Skeletal muscle tissue (tissue), 4 donors: ENCODE measurements around the gene HMCN2. TPM values are rescaled to one million over a fixed set of nuclear protein-coding genes. Genes with fewer than 3 reads are reported as not detected.
A peak's percentile ranks its signal among the peaks of the same experiment; 100 is the strongest.

Experiments used
- H3K27ac ChIP-seq: one replicate; pipeline ENCODE4 v1.7.0; 2013; ENCODE audit warnings: mild to moderate bottlenecking, low read depth, low read length, inconsistent platforms
- H3K27me3 ChIP-seq, 3 donors: one replicate each; pipeline ENCODE4 v1.7.0; 2013; ENCODE audit warnings: low read length in 3 of 3; ENCODE audit not compliant: control insufficient read depth in 3 of 3, insufficient read depth in 3 of 3
- H3K36me3 ChIP-seq, 3 donors: one replicate each; pipeline ENCODE4 v1.7.0; 2013; ENCODE audit warnings: low read length in 3 of 3; ENCODE audit not compliant: control insufficient read depth in 3 of 3, insufficient read depth in 3 of 3
- H3K4me1 ChIP-seq, 3 donors: one replicate each; pipeline ENCODE4 v1.7.0; 2013; ENCODE audit warnings: low read length in 3 of 3, mild to moderate bottlenecking in 3 of 3; ENCODE audit not compliant: control insufficient read depth in 3 of 3, insufficient read depth in 3 of 3
- H3K4me3 ChIP-seq, 3 donors: one replicate each; pipeline ENCODE4 v1.7.0; 2013; ENCODE audit warnings: low read length in 3 of 3
- H3K9ac ChIP-seq, 3 donors: one replicate each; pipeline ENCODE4 v1.7.0; 2013; ENCODE audit warnings: low read length in 3 of 3, mild to moderate bottlenecking in 3 of 3, moderate library complexity in 2 of 3, low read depth in 1 of 3
- H3K9me3 ChIP-seq, 3 donors: one replicate each; pipeline ENCODE4 v1.7.0; 2013; ENCODE audit warnings: low read length in 3 of 3; ENCODE audit not compliant: control insufficient read depth in 3 of 3
- total RNA-seq: library from RNA; depleted of rRNA; stranded (reverse); fragments of >200 nt; gene quantifications from one replicate; pipeline ENCODE4 v1.2.3, GENCODE V29; 2014
- donor health status: Osteomylitis.

HMCN2 gene
- total RNA-seq, 1 donor from 2014 or later, result 12.5 TPM

GRCh38 chr9:130289711-130290241 lies 24.2 kb downstream of the HMCN2 start:
- H3K27ac ChIP-seq, result peak overlapping the region; percentile 44
- H3K4me3 ChIP-seq, result no peak overlapping the region
- peaks cover 16 to 28% (median 25%) of the 10 kb centered on the region in 3 donors for H3K4me1 ChIP-seq
- H3K9ac ChIP-seq, result no peak overlapping the region
- peaks cover 34 to 59% (median 44%) of the 10 kb centered on the region in 3 donors for H3K27me3 ChIP-seq
- H3K36me3 ChIP-seq, result peaks cover 0 to 3% (median 0%) of the 10 kb centered on the region in 3 donors
- no peaks in the 10 kb centered on the region for H3K9me3 ChIP-seq

- H3K27ac ChIP-seq, result peak overlapping the region; percentile 44
- peaks cover 30 to 59% (median 37%) of the 10 kb centered on the region in 3 donors for H3K27me3 ChIP-seq
- no peaks in the 10 kb centered on the region for H3K9me3 ChIP-seq
- H3K36me3 ChIP-seq, result peaks cover 0 to 3% (median 0%) of the 10 kb centered on the region in 3 donors
- no peak overlapping the region for H3K4me3 ChIP-seq
- no peak overlapping the region for H3K9ac ChIP-seq
- peaks cover 16 to 28% (median 25%) of the 10 kb centered on the region in 3 donors for H3K4me1 ChIP-seq
Measured at GRCh38 chr9:130290291-130291181, 25.0 kb downstream of the HMCN2 start.

DNA sequence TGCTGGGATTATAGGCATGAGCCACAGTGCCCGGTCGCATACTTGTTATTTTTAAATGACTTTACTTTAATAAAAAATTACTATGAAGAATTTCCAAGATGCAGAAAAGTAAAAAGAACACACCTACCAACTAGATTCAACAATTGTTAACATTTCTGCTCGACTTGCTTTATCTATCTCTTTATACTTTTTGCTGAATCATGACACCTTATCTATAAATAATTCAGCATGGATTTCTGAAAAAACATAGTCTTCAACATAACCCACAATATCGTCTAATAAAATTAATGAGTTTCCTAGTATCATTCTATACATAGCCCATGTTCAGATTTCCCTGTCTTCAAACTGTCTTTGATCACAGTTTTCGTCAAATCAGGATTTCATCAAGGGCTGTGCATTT lies 25.9 kb downstream of the HMCN2 start:
- no peaks in the 10 kb centered on the region for H3K36me3 ChIP-seq
- H3K4me1 ChIP-seq, result peaks cover 13 to 25% (median 21%) of the 10 kb centered on the region in 3 donors
- H3K9ac ChIP-seq, result no peak overlapping the region
- no peak overlapping the region for H3K4me3 ChIP-seq
- peaks cover 20 to 50% (median 30%) of the 10 kb centered on the region in 3 donors for H3K27me3 ChIP-seq
- H3K27ac ChIP-seq, result no peak overlapping the region
- H3K9me3 ChIP-seq, result no peaks in the 10 kb centered on the region

DNA sequence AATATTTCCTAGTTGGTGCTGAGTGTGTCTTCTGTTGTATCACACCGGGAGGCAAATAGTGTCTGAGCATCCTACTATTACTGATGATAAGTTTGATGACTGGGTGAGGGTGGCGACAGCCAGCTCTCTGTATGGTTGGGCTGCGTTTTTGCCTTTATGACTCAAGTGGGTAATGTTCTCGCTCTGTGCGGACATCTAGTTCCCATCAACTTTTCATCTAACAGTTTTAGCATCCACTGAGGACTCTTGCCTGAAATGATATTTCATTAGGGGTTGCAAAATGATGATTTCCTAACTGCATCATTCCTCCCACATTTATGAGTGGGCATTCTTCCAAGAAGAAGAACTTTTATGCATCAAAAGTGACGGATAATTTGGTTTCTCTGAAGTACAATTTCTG lies 26.5 kb downstream of the HMCN2 start:
- Histone ChIP-seq H3K9ac (no peak overlapping the region), H3K27ac (no peak overlapping the region), H3K4me1 (peaks cover 7 to 22% (median 18%) of the 10 kb centered on the region in 3 donors), H3K9me3 (no peaks in the 10 kb centered on the region), H3K4me3 (no peak overlapping the region), H3K36me3 (no peaks in the 10 kb centered on the region), H3K27me3 (peaks cover 14 to 45% (median 33%) of the 10 kb centered on the region in 3 donors)

- Histone ChIP-seq H3K9ac (no peak overlapping the region), H3K4me1 (peaks cover 5 to 11% (median 7%) of the 10 kb centered on the region in 3 donors), H3K9me3 (no peaks in the 10 kb centered on the region), H3K27me3 (peaks cover 5 to 25% (median 14%) of the 10 kb centered on the region in 3 donors), H3K36me3 (peaks cover 0 to 3% (median 0%) of the 10 kb centered on the region in 3 donors), H3K27ac (no peak overlapping the region), H3K4me3 (no peak overlapping the region)
Measured at GRCh38 chr9:130294664-130295063, 29.1 kb downstream of the HMCN2 start.

DNA sequence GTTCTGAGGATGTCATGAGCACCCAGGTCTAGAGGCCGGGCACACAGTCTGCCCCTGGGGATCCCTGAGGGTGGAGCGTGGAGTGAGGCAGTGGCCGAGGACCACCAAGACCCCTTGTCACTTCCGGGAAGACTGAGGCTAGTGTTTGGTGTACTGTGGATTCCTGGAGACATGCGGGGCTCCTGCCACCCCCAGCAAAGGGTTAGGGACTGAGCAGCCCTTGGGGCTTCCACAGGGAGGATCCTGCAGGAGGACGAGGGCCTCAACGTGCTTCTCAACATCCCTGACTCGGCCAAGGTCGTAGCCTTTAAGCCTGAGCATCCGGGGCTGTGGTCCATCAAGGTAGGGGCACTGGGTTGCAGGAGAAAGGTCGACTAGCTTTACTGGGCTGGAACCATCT lies 29.9 kb downstream of the HMCN2 start:
- Histone ChIP-seq H3K4me1 (peaks cover 5 to 8% (median 8%) of the 10 kb centered on the region in 3 donors), H3K9me3 (no peaks in the 10 kb centered on the region), H3K27ac (no peak overlapping the region), H3K4me3 (no peak overlapping the region), H3K36me3 (peaks cover 0 to 4% (median 3%) of the 10 kb centered on the region in 3 donors), H3K9ac (no peak overlapping the region), H3K27me3 (peaks cover 5 to 24% (median 10%) of the 10 kb centered on the region in 3 donors)

DNA sequence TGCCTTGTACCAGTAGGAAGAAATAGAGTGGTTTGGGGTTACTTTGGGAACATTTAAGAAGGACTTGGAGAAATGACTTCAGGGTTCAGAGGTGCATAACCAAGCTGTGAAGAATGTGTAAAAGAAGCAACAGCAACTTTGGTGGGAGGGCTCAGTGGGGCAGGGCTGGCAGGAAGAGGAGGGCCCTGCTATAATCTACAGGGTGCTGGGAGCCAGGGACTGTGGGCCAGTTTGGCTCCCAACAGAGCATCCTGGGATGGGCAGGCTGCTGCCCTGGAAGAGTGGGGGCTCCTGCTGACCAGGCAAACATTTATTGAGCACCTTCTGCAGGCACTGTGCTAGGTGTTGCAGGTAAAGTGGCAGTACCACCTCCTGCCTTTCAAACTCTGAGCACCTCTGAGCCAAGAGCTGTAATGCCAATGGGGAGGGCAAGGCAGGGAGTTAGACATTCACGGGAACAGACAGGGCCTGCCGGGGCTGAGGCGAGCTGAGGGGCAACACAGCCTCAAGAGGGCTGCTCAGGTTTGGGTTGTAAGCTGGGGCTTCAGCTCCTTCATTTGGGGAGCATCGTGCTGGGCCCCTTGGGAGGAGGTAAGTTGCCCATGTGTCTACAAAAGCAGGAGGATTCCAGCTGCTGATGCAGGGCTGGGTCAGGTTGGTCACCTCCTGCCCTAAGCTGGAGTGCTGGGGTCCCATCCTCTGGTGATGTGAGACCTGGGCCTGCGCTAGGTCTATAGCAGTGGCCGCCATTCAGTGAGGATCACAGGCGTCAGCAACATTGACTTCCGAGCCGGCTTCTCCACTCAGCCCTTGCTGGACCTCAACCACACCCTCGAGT lies 30.6 kb downstream of the HMCN2 start:
- no peak overlapping the region for H3K9ac ChIP-seq
- H3K9me3 ChIP-seq, result no peaks in the 10 kb centered on the region
- H3K27me3 ChIP-seq, result peaks cover 11 to 29% (median 12%) of the 10 kb centered on the region in 3 donors
- H3K36me3 ChIP-seq, result peaks cover 0 to 5% (median 3%) of the 10 kb centered on the region in 3 donors
- H3K4me3 ChIP-seq, result no peak overlapping the region
- H3K27ac ChIP-seq, result no peak overlapping the region
- H3K4me1 ChIP-seq, result peaks cover 4 to 14% (median 13%) of the 10 kb centered on the region in 3 donors

GRCh38 chr9:130296783-130297055 lies 31.2 kb downstream of the HMCN2 start:
- Histone ChIP-seq H3K27me3 (peaks cover 14 to 33% (median 16%) of the 10 kb centered on the region in 3 donors), H3K9ac (no peak overlapping the region), H3K4me3 (no peak overlapping the region), H3K36me3 (peaks cover 0 to 5% (median 3%) of the 10 kb centered on the region in 3 donors), H3K27ac (no peak overlapping the region), H3K4me1 (peaks cover 4 to 16% (median 15%) of the 10 kb centered on the region in 3 donors), H3K9me3 (no peaks in the 10 kb centered on the region)

DNA sequence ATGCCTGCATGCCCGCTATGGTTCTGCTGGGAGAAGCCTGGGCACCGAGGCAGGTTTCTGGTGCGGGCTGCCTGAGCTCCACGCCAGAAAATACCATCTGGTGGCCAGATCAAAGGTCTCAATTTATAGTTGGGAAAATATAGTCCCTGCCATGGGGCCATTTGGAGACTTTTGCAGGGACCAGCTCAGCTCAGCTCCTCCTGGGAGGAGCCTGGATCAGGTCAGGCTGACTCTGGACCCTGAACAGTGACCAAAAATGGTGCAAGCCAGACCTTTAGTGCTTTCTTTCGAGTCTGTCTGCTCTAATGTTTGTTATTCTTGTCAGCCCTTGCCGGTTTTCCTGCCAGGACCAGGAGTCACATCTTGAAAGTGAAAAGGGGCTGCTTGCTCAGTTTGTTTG lies 31.8 kb downstream of the HMCN2 start:
- Histone ChIP-seq H3K9ac (no peak overlapping the region), H3K36me3 (peaks cover 0 to 5% (median 3%) of the 10 kb centered on the region in 3 donors), H3K4me3 (no peak overlapping the region), H3K4me1 (peaks cover 4 to 17% (median 16%) of the 10 kb centered on the region in 3 donors), H3K27ac (no peak overlapping the region), H3K9me3 (no peaks in the 10 kb centered on the region), H3K27me3 (peaks cover 17 to 35% (median 18%) of the 10 kb centered on the region in 3 donors)
